Occipital lobe (tissue), 2 donors: ENCODE measurements around the gene PPP2R5D. TPM values are rescaled to one million over a fixed set of nuclear protein-coding genes. Genes with fewer than 3 reads are reported as not detected.
"Not testable (repeated sequence)": the region's sequence is repeated elsewhere in the genome, so short reads cannot be mapped to it uniquely, and the experiment has no call there.

ENCODE experiments used
- DNase-seq: peaks from one replicate; lab custom pipeline; 2025; lab: John Stamatoyannopoulos, UW
- total RNA-seq: library from RNA; depleted of rRNA; stranded (reverse); fragments of >200 nt; gene quantifications from one replicate; pipeline ENCODE4 v1.2.3, GENCODE V29; 2014

Gene PPP2R5D
- total RNA-seq, 1 donor from 2014 or later: 33.2 TPM

DNA sequence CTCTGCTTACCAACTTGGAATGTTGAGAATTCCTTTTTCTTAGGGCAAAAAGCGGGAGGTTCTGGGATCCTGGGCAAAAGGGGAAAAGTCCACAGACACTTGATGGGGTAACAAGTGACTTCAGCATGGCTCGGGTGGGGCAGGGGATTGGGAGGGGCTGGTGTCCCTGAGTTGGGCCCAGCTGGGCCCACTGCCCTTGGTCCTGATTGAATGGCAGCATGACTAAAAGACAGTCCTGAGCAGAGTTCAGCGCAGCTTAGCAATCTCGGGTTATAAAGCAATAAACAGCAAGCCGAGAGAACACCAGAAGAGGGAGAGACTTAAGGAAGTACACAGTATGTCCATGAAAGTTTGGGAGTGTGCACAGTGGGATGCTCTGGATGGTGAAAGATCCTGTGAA lies 5.6 kb downstream of the PPP2R5D start:
- DNase-seq: no peak

DNA sequence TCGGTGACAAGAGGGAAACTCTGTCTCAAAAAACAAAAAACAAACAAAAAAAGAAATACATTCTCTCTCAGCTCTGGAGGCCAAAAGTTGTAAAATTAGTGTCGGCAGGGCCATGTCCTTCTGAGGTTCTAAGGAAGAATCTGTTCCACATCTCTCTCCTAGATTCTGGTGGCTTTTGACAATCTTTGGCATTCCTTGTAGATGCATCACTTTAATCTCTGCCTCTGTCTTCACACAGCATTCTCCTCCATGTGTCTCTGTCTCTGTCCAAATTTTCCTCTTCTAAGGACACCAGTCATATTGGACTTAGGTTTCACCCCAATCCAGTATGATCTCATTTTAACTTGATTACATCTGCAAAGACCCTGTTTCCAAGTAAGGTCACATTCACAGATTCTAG lies 9.1 kb downstream of the PPP2R5D start:
- no peak for DNase-seq

DNA sequence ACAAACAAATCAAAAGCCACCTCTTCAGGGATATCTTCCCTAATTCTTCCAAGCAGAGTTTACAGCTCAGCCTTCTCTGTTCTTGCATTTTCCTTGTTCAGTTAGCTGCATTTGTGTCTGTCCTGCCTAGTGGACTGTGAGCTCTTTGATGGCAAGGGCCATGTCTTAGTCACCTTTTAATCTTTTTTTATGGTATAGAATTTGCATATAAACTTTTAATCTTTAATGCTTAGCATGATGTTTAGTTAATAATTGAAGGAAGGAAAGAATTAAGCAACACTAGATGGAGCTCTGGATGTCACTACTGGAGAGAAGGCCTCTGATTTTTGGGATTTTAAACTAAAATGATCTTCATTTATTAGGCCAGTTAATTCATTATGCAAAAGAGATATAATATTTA lies 12.1 kb downstream of the PPP2R5D start:
- no peak for DNase-seq

DNA sequence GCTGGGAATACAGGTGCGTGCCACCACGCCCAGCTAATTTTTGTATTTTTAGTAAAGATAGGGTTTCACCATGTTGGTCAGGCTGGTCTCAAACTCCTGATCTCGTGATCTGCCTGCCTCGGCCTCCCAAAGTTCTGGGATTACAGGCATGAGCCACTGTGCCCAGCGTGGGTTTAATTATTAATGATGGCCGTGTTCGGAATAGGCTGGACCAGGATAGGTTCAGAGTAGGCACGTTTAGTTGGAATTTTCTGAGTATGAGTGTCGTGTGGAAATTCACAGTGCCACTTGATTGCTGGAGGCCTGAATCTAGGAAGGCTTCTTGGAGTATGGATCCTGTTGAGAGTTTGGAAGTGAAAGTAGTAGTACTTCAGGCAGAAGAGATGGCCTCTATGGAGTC lies 13.8 kb downstream of the PPP2R5D start:
- not testable (repeated sequence) for DNase-seq

DNA sequence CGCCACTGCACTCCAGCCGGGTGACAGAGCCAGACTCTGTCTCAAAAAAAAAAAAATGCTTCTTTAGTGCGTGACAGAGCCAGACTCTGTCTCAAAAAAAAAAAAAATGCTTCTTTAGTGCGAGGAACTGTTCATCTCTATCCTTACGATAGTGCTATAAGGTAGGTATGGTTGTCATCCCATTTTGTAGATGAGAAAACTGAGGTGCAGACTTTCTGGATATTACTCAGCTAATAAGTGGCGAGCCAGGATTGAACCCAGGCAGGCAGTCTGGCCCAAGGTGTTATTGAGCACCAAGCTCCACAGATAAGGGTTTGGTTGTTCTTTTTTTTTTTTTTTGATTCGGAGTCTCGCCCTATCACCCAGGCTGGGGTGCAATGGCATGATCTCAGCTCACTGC lies 17.5 kb downstream of the PPP2R5D start:
- DNase-seq: no peak

DNA sequence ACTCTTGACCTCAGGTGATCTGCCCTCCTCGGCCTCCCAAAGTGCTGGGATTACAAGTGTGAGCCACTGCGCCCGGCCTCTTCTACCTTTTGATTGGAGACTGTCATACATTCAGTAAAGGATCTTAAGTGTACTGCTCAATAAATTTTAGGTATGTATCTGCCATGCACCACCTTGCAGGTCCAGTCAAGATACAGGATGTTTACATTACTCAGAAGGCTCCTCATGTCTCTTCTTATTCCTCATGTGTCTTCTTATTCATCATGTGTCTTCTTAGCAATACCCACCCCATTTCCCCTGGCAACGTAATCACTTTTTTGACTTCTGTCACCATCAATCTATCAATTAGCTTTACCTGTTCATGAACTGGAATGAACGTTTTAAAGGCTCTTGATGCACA lies 21.5 kb downstream of the PPP2R5D start:
- no peak for DNase-seq

DNA sequence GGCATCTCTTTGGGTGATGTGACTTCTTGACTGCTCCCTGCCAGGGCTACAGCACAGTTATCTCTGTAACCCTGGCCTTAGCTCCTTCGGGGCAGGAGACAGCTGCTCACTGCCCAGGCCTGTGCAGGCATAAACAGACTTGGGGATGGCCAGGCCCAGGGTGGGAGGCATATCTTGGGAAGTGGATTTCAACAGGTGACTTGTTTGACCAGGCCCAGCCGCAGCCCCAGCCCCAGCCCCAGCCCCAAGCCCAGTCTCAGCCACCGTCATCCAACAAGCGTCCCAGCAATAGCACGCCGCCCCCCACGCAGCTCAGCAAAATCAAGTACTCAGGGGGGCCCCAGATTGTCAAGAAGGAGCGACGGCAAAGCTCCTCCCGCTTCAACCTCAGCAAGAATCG lies 21.9 kb downstream of the PPP2R5D start:
- DNase-seq: no peak

DNA sequence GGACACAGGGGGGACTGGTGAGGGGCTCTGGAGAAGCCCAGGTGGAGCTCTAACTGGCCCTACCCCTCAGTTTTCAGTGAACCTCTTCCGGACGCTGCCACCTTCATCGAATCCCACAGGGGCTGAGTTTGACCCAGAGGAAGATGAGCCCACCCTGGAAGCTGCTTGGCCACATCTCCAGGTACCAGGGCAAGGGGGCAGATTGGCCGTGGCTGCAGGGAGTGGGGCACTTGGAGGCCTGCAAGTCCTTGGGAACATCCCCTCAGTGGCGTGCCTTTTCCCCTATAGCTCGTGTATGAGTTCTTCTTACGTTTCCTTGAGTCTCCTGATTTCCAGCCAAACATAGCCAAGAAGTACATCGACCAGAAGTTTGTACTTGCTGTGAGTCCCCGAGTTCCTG lies 22.8 kb downstream of the PPP2R5D start:
- no peak for DNase-seq

DNA sequence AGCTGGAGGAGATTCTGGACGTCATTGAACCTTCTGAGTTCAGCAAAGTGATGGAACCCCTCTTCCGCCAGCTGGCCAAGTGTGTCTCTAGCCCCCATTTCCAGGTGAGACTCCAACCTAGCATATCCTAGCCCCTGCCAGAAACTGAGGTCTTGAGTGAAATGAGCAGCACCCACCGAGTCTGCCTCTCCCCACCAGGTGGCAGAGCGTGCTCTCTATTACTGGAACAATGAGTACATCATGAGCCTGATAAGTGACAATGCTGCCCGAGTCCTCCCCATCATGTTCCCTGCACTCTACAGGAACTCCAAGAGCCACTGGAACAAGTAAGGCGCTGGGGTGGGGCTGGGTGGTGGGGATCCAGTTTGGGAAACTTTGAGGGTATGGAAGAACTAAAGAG lies 24.8 kb downstream of the PPP2R5D start:
- DNase-seq: no peak

DNA sequence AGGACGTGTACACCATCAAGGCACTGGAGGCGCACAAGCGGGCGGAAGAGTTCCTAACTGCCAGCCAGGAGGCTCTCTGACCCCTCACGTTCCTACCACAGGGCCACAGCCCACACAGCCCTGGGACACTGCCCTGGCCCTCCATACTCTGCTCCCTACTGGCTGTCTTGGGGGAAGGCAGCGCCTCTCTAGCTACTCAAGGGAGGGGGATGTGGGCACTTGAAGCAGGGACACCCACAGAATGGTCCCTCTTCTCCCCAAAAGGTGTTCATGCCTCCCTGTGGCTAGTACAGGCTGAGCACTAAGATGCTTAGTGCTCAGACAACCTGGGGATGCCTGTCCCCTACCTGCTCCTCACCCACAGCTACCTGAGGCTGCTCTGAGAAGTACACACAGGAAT lies 26.8 kb downstream of the PPP2R5D start:
- no peak for DNase-seq

DNA sequence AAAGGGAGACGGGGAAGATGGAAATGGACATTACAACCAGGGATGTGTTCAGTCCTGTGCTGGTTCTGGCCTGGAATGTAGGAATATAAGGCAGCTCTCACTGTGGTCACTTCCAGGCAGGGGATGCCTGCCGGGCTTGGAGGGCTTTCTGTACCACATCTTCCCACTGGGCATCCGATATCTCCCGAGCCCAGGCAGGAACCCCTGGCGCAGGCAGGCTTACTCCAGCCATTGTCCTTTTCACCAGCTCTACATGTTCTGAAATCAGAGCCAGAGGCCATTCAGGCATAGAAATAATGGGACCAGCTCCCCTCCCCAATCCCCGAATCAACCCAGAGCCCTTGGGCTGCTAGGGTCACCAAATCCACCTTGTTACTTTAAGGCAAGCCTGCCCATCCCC lies 28.0 kb downstream of the PPP2R5D start:
- no peak for DNase-seq

DNA sequence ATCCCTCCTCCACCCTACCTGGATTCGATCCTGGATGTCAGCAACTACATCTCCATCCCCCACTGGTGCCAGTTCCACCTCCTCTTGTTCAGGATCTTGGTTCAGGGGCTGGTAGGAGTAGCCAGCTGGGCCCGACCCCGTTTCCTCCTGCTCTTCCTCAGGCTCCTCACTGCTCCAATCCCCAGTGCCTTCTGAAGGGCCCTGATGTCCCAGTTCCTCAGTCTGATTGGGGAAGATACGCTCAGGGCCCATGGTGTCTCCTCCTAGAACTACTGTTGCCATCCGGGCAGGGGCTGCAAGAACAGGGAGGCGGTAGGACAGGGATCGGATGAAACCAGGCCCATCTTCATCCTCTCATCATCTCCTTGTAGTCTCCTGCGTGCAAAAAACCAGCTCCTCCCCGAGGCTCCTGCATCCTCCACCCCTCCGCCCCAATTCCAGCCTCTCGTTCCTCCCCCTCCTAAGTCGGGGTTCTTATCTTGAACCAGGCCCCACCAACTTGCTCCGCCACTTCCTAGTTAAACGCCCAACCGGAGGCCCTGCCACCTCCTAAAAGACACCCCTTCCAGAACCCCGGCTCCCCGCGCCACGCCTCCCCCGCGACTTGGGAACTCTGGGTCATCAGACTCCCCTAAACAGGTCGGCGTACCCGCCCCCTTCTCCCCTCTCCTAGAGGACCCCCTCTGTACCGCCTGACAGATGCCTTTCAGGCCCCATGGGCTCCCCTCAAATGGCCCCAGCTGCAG lies 28.9 kb downstream of the PPP2R5D start:
- no peak for DNase-seq

DNA sequence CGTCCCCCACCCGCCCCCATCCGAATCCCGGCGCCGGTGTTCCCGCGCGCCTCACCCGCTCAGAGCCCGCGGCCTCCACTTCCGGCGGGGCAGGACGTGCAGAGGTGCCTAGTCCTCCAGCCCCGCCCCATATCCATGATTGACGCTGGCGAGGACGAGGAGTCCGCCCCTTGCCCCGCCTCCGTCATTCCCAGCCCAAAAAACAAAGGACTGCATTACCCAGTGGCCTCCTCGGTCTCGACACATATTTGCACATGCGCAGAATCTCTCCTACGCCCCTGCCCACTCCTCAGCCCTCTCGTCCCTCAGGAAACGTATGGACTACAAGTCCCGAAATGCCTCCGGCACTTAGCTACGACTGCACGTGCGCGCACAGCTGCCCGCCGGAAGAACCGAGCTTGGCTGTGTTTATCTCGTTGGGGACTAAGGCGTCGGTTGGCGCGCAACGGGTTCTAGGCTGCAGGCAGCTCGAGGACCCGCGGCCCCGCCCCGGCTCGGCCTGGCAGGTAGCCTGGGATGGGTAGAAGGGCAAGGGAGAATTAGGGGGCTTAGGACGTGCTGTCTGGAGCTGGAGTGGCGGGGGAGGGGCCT lies 29.6 kb downstream of the PPP2R5D start, which contains the start of the genes KLHDC3 and MEA1:
KLHDC3 (plus strand) TSS at position 407 of the 591 bp plus-strand sequence. CDS start 2,944 bp downstream, outside the sequence.
MEA1 (minus strand) TSS at position 104 of the 591 bp plus-strand sequence. CDS start 133 bp downstream, outside the sequence.
- DNase-seq: peak; percentile 99

DNA sequence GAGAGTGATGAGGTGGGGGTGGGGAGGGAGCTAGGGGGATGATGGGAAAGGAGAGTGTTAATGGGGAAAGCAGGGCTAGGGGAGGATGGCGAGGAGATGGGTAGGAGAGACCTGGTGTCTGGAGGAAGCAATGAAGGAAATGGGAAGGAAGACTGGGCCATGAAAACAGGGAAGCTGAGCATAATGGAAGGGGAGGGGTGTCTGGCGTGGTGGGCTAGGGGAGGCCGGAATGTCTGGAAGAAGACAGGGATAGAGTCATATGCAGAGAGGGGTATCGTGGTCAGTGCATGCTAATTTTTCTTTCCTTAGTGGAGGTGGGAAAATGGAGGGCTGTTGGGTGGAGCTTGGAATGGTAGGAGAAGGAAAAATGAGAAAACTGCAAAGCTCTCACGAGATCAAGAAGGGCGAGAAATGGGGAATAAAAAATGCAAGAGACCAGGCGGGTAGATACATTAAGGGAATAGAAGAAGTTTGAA lies 30.1 kb downstream of the PPP2R5D start:
- no peak for DNase-seq

DNA sequence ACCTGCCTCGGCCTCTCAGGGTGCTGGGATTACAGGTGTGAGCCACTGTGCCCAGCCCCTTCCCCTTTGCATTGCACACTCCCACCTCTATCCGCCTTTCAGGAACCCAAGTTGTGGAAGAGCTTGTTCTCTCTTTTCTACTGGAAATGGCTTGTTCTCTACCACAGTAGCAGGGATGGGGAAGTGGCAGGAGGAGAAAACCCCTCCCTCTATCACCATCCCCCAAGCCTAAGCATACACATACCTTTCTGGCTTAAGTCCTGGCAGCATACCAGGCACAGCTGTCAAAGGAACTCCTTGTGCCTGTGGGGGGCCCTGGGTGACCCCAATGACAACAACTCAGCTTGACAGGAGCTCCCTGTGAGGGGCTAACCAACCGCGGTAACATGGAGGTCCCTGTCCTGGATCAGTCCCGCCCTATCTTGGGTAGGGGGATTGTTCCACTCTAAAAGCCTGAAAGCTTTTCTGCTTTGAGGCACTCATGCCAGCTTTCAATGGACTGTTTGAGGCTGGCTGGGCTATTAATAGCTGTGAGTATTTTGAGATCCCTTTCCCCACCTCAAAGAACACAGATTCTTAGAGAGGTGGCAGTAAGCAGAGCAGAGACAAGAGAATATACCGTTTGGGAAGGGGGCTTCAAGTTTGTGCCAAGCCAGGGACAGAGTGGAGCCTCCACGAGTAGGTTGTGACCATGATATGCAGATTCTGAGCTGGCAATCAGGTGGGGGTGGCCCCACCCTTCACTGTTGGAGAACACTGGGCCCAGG lies 32.0 kb downstream of the PPP2R5D start:
- no peak for DNase-seq

DNA sequence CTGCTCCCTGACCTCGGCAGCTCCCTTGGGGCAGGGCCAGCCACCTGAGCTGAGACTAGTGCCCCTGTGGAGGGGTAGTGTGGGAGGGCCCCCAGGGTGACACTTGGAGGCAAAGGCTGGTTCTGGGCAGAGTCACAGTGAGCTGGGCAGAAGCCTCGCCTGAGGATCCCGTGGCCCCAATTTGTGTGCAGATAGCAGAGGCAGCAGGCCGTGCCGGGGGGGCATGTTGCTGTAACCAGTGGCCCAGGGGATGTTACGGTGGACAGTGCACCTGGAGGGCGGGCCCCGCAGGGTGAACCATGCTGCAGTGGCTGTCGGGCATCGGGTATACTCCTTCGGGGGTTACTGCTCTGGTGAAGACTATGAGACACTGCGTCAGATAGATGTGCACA lies 32.6 kb downstream of the PPP2R5D start:
- no peak for DNase-seq

DNA sequence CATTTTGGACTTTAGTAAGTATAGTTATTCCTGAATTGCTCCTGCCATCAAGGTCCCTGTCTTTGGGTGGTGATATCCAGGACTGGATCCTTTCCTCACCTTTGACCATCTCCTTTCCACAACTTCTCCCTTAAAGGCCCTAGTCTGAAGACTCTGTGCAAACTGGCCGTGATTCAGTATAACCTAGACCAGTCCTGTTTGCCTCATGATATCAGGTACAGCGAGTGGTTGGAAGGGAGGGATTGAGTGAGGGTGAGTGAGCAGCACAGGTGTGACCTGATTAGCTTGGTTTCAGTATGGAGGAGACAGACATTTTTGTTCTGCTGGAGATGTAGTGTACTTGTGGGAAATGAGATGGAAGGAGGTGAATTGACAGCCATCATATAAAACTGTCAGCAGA lies 34.8 kb downstream of the PPP2R5D start:
- no peak for DNase-seq

DNA sequence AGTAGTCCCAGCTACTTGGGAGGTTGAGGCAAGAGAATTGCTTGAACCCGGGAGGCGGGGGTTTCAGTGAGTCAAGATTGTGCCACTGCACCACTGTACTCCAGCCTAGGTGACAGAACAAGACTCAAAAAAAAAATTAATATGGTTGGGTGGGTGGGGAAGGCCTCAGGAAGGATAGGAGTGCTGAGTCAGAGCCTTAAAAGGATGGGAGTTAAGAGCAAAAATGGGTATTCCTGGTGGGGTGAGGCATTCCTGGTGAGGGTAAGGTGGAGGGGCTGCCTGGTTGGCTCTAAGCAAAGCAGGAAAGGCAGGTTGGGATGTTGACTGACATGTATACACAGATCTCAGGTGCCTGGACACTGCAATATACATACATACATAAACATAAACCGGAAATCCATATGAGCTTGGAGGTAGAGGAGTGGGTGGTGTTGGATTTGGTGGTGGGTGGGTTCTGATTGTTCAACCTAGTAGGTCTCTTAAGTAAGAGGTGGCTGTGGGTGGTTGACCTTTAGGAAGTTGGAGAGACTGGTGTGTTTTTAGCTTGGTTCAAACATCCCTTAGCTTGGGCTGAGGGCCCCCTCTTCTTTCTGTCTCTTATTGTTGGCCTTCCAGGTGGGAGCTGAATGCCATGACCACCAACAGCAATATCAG lies 35.8 kb downstream of the PPP2R5D start:
- DNase-seq: no peak

DNA sequence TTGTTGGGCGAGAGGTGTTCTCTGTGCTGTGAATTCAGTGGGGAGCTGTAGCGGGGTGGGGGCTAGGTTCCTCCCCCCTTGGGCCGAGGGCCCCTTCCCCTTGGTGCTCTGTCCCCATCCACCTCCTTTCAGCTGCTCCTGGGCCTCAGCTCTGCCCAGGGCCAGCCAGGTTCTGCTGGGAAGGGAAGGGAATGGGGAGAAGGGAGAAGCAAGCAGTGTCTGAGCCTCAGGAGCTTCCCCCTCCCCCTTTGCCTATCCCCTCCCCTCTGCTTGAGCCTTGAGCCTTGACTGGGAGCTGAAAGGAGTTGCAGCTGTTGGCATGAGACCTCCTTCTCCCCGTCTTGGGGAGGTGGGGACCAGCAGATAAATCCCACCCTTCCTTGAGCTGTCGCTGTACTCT lies 36.5 kb downstream of the PPP2R5D start:
- DNase-seq: no peak

DNA sequence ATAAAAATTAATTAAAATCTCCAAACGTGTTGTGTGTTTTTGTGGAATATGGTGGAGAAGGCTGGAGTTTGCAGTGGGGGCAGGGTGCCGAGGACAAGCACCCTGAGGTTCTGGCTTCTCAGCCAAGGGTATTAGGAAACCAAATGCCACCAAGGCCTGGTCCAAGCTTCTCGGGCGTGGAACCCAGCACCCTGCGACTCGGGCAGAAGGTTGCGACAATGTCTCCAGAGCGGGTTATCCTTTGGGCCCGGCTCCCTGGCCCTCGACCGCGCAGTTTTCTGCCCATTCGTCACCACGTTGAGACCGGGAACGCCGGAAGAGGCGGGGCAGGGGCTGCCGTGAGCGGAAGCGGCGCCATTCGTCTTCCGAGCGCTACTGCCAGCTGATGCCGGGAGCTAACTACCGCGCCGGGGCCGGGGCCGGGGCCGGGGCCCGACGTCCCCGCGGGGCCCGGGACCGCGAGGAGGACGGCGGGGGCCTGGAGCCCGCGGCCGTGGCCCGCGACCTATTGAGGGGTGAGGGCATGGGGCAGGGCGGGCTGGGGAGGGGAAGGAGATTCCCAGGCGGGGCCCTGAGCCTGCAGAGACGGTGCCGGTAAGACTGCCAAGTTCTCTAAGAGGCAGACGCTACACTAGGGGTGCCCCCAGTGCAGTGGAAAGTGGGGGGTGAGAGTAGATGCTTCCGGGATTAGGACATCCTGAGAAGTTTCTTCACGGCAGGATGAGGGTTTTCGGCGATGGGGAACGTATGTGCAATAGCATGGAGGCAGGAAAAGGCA lies 37.1 kb downstream of the PPP2R5D start, which contains the start of gene RRP36:
RRP36 (plus strand) TSS at position 354 of the 778 bp plus-strand sequence; CDS start at position 386, 32 bp downstream.
- DNase-seq: peak; percentile 71

DNA sequence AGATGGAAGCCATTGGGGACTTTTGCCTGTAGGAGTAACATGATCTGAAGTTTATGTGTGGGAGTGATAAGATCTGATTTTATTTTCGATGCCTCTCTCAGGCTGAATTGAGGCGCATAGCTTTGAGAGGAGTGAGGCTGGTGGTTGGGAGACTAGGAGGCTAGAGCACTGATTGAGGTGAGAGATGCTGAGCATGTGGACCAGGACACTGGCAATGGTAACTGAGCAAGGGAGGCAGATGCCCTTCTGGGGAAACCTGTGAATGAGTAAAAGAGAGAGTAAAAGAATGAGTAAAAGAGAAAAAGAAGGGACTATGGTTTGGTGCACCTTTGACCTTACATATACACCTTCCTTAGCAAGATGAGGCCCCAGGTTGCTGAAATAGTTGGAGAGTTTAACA lies 40.1 kb downstream of the PPP2R5D start:
- no peak for DNase-seq
